Measurements from ENCODE around the gene COL6A2. TPM values are rescaled to one million over a fixed set of nuclear protein-coding genes. Genes with fewer than 3 reads are reported as not detected.

Gene COL6A2
- polyA plus RNA-seq, 2 of the 4 experiments (the other 2 are of a cell fraction): 2.3 to 13.1 TPM

DNA sequence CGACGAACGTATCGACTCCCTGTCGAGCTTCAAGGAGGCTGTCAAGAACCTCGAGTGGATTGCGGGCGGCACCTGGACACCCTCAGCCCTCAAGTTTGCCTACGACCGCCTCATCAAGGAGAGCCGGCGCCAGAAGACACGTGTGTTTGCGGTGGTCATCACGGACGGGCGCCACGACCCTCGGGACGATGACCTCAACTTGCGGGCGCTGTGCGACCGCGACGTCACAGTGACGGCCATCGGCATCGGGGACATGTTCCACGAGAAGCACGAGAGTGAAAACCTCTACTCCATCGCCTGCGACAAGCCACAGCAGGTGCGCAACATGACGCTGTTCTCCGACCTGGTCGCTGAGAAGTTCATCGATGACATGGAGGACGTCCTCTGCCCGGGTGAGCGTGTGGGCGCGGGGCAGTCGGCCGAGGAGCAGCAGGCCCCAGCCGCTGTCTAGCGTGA, 28.0 kb downstream of the COL6A2 start:
- ChIA-PET POLR2A (no interaction called here), CTCF (interaction anchor here (0.6 to 1.2 kb wide), 2 partner anchors 27 to 55 kb away, joined by 3 read pairs; no protein-coding TSS in a partner anchor)
- WGBS (ENCODE audit: missing lambda C conversion rate): 82% methylated on average over 23 of the region's 47 CpGs

DNA sequence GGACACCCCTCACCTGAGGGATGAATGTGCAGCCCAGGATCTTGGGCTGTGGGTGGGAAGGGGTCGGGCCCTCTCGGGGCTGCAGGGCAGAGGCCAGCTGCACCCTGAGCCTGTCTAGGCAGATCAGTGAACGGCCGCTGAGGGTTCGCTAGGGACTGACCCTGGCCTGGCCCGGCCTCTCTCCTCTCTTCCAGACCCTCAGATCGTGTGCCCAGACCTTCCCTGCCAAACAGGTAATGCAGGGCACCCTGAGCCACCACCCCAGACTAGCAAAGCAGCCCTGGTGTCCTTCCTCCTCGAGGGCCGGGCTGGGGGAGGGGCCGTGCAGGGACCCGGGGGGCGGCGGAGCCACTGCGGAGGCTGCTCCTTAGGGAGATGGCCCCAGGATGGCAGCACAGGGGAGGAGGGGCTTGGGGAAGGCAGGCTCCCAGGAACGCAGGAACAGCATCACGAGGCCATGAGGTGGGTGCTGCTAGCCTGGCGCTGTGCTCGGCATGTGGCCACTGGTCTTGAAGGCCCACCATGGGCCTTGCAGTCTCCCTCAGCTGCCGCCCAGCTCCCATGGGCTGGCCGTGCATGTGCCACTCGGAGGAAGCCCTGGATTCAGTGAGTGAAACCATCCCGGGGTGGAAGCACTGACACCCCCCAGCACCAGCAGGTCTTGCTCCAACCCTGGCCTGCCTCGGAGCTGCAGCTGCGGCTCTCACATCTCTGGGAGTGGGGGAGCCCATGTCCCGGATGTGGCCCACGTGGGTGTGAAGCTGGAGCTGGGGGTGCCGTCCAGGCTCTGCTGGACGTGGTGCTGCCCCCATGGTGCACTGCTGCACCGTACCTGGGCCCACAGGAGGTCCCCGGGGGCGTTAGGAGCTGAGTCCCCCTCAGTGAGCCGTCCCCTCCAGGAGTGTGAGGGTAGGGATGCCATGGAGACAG, 28.7 kb downstream of the COL6A2 start:
- H3K9me3 ChIP-seq: no peaks in the 10 kb centered on the region
- no peaks in the 10 kb centered on the region for H3K4me1 ChIP-seq
- H3K27ac ChIP-seq: no peak overlapping the region
- FAIRE-seq (no peak), ATAC-seq (no peak), DNase-seq (ENCODE audit: low read depth in 1 of 2, low spot score in 1 of 2) (no peak)
- TF ChIP-seq KDM1A (IDR thresholded peaks at IDR 0.05; ENCODE audit: low read depth) (no peak), CBX2 (IDR thresholded peaks at IDR 0.05; ENCODE audit: borderline replicate concordance, low read depth) (no peak)
- TF ChIP-seq, protein P1, sequence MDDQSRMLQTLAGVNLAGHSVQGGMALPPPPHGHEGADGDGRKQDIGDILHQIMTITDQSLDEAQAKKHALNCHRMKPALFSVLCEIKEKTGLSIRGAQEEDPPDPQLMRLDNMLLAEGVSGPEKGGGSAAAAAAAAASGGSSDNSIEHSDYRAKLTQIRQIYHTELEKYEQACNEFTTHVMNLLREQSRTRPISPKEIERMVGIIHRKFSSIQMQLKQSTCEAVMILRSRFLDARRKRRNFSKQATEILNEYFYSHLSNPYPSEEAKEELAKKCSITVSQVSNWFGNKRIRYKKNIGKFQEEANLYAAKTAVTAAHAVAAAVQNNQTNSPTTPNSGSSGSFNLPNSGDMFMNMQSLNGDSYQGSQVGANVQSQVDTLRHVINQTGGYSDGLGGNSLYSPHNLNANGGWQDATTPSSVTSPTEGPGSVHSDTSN (IDR thresholded peaks at IDR 0.05): no peak
- H3K4me3 ChIP-seq: no peak overlapping the region
- POLR2A ChIA-PET: no interaction called here
- H3K4me2 ChIP-seq: no peak overlapping the region
- 83% methylated on average over 4 of the region's 32 CpGs for WGBS (ENCODE audit: missing lambda C conversion rate)
- CTCF ChIA-PET: interaction anchor here (1.5 kb wide), 1 partner anchor 16 kb away, joined by 3 read pairs; no protein-coding TSS in a partner anchor

More for the DNA sequence above, 28.0 kb downstream of the COL6A2 start:
- TF ChIP-seq MYC (IDR thresholded peaks at IDR 0.05; ENCODE audit: borderline replicate concordance, low read length): no peak
- no peak for TF ChIP-seq EHMT2 (IDR thresholded peaks at IDR 0.05; ENCODE audit: low read depth)
- no peak for TF ChIP-seq ESRRA (IDR thresholded peaks at IDR 0.05; ENCODE audit: borderline replicate concordance, low read length)
- no peak for TF ChIP-seq RNF2 (IDR thresholded peaks at IDR 0.05; ENCODE audit: borderline replicate concordance, low read depth)
- TF ChIP-seq, protein P2, sequence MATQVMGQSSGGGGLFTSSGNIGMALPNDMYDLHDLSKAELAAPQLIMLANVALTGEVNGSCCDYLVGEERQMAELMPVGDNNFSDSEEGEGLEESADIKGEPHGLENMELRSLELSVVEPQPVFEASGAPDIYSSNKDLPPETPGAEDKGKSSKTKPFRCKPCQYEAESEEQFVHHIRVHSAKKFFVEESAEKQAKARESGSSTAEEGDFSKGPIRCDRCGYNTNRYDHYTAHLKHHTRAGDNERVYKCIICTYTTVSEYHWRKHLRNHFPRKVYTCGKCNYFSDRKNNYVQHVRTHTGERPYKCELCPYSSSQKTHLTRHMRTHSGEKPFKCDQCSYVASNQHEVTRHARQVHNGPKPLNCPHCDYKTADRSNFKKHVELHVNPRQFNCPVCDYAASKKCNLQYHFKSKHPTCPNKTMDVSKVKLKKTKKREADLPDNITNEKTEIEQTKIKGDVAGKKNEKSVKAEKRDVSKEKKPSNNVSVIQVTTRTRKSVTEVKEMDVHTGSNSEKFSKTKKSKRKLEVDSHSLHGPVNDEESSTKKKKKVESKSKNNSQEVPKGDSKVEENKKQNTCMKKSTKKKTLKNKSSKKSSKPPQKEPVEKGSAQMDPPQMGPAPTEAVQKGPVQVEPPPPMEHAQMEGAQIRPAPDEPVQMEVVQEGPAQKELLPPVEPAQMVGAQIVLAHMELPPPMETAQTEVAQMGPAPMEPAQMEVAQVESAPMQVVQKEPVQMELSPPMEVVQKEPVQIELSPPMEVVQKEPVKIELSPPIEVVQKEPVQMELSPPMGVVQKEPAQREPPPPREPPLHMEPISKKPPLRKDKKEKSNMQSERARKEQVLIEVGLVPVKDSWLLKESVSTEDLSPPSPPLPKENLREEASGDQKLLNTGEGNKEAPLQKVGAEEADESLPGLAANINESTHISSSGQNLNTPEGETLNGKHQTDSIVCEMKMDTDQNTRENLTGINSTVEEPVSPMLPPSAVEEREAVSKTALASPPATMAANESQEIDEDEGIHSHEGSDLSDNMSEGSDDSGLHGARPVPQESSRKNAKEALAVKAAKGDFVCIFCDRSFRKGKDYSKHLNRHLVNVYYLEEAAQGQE (IDR thresholded peaks at IDR 0.05): no peak
- no peak for TF ChIP-seq MAZ (IDR thresholded peaks at IDR 0.05; ENCODE audit: borderline replicate concordance, low read depth, low read length)
- TF ChIP-seq NR3C1 (IDR thresholded peaks at IDR 0.05): no peak
- TF ChIP-seq CBX8 (IDR thresholded peaks at IDR 0.05): no peak
- TF ChIP-seq, protein P3, sequence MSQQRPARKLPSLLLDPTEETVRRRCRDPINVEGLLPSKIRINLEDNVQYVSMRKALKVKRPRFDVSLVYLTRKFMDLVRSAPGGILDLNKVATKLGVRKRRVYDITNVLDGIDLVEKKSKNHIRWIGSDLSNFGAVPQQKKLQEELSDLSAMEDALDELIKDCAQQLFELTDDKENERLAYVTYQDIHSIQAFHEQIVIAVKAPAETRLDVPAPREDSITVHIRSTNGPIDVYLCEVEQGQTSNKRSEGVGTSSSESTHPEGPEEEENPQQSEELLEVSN (IDR thresholded peaks at IDR 0.05; ENCODE audit: borderline replicate concordance, low read depth): no peak
- TF ChIP-seq POLR2AphosphoS2 (conservative IDR thresholded peaks at IDR 0.05; ENCODE audit: low read length): no peak
- TF ChIP-seq SREBF2 (IDR thresholded peaks at IDR 0.05): no peak
- no peak for TF ChIP-seq CBX2 (IDR thresholded peaks at IDR 0.05; ENCODE audit: borderline replicate concordance, low read depth)
- no peak for TF ChIP-seq POLR2A (IDR thresholded peaks at IDR 0.05; ENCODE audit: low read length)
- TF ChIP-seq, protein P4, sequence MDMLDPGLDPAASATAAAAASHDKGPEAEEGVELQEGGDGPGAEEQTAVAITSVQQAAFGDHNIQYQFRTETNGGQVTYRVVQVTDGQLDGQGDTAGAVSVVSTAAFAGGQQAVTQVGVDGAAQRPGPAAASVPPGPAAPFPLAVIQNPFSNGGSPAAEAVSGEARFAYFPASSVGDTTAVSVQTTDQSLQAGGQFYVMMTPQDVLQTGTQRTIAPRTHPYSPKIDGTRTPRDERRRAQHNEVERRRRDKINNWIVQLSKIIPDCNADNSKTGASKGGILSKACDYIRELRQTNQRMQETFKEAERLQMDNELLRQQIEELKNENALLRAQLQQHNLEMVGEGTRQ (IDR thresholded peaks at IDR 0.05): no peak
- no peak for TF ChIP-seq KDM5A (IDR thresholded peaks at IDR 0.05)
- no peak for TF ChIP-seq EHF (CRISPR knock-in tag; IDR thresholded peaks at IDR 0.05)
- DNase-seq (ENCODE audit: low read depth in 1 of 2, low spot score in 1 of 2): no peak
- H3K4me3 ChIP-seq: no peak overlapping the region
- no peak overlapping the region for H3K27ac ChIP-seq
- FAIRE-seq: no peak
- H3K9me3 ChIP-seq: no peaks in the 10 kb centered on the region
- no peak overlapping the region for H3K4me2 ChIP-seq
- ATAC-seq: no peak
- H3K4me1 ChIP-seq: no peaks in the 10 kb centered on the region

All from A549 (cell line).